HFFc6 (cell line): Measurements from ENCODE around the gene CISH. TPM values are rescaled to one million over a fixed set of nuclear protein-coding genes. Genes with fewer than 3 reads are reported as not detected.

Source experiments
- DNase-seq: peaks from one replicate; pipeline ENCODE4 v3.0.0-alpha.2; 2018
- H3K27ac Mint-ChIP-seq: 2 replicates; pipeline ENCODE4 v1.8.0; 2020; ENCODE audit warnings: mild to moderate bottlenecking, mixed read lengths
- H3K27me3 Mint-ChIP-seq: 2 replicates; pipeline ENCODE4 v1.8.0; 2021; ENCODE audit warnings: mild to moderate bottlenecking, moderate library complexity, mixed read lengths; ENCODE audit not compliant: insufficient read depth
- H3K36me3 Mint-ChIP-seq: 2 replicates; pipeline ENCODE4 v1.8.0; 2021; ENCODE audit warnings: low read depth, mixed read lengths
- H3K4me1 Mint-ChIP-seq: 2 replicates; pipeline ENCODE4 v1.8.0; 2020; ENCODE audit warnings: low read depth, mixed read lengths
- H3K4me3 Mint-ChIP-seq: 2 replicates; pipeline ENCODE4 v1.8.0; 2020; ENCODE audit warnings: mild to moderate bottlenecking, moderate library complexity, mixed read lengths
- H3K9me3 Mint-ChIP-seq: 2 replicates; pipeline ENCODE4 v1.8.0; 2020; ENCODE audit warnings: mild to moderate bottlenecking, mixed read lengths
- total RNA-seq, 6 experiments: library from RNA; stranded (reverse); fragmentation: NEBNext Ultra II Directional; extraction: Animal tissue kit (Norgen Biotek cat#: 25700); gene quantifications; 2 replicates in 1 of 6; 3 replicates in 5 of 6; pipeline ENCODE4 v1.2.3, GENCODE V29; 2021
- TF ChIP-seq, protein P1 (sequence below): fragments of 200-600 bp; sonication (generic); IDR thresholded peaks from 2 replicates; pipeline ENCODE4 v1.5.0; 2021; ENCODE audit warnings: antibody characterized with exemption, mild to moderate bottlenecking

The CISH gene
- total RNA-seq, 6 experiments from 2014 or later: 0.84 to 1.4 (median 0.95) TPM

DNA sequence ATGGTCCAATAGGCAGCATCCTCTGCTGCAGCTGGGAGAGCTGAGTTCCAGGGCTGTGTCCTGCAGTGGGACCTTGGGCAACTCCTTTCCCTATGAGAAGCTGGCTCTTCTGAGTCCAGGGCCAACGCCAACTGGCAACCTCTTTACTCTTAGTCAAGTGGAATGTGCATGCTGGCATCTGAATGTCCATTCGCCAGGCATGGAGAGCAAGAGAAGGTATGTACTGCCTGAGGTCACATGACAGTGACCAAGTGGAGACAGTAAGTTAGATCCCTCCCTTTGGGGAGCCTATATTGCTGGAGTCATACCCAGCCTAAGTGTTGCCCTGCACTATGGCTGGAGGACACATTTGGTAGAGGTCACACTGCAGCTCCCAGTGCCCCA lies 30.1 kb downstream of the CISH start:
- TF ChIP-seq, protein P1, sequence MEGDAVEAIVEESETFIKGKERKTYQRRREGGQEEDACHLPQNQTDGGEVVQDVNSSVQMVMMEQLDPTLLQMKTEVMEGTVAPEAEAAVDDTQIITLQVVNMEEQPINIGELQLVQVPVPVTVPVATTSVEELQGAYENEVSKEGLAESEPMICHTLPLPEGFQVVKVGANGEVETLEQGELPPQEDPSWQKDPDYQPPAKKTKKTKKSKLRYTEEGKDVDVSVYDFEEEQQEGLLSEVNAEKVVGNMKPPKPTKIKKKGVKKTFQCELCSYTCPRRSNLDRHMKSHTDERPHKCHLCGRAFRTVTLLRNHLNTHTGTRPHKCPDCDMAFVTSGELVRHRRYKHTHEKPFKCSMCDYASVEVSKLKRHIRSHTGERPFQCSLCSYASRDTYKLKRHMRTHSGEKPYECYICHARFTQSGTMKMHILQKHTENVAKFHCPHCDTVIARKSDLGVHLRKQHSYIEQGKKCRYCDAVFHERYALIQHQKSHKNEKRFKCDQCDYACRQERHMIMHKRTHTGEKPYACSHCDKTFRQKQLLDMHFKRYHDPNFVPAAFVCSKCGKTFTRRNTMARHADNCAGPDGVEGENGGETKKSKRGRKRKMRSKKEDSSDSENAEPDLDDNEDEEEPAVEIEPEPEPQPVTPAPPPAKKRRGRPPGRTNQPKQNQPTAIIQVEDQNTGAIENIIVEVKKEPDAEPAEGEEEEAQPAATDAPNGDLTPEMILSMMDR: no peak
- Mint-ChIP-seq H3K36me3 (no peaks in the 10 kb centered on the region; the same call in 1 of the 2 replicates), H3K27ac (no peak overlapping the region), H3K4me1 (no peaks in the 10 kb centered on the region), H3K27me3 (no peaks in the 10 kb centered on the region), H3K9me3 (no peaks in the 10 kb centered on the region), H3K4me3 (no peak overlapping the region)
- no peak for DNase-seq

- H3K9me3 Mint-ChIP-seq: no peaks in the 10 kb centered on the region
- TF ChIP-seq, protein P1: peak; percentile 49
- DNase-seq: no peak
- no peaks in the 10 kb centered on the region for H3K4me1 Mint-ChIP-seq
- no peaks in the 10 kb centered on the region; the same call in 1 of the 2 replicates for H3K36me3 Mint-ChIP-seq
- H3K4me3 Mint-ChIP-seq: no peak overlapping the region
- H3K27me3 Mint-ChIP-seq: no peaks in the 10 kb centered on the region
- no peak overlapping the region for H3K27ac Mint-ChIP-seq
These were observed 30.7 kb downstream of the CISH start for GRCh38 chr3:50580683-50581458.

- Mint-ChIP-seq H3K36me3 (no peaks in the 10 kb centered on the region), H3K27ac (no peak overlapping the region), H3K9me3 (no peaks in the 10 kb centered on the region), H3K4me3 (no peak overlapping the region), H3K27me3 (no peaks in the 10 kb centered on the region), H3K4me1 (no peaks in the 10 kb centered on the region)
- no peak for DNase-seq
- TF ChIP-seq, protein P1: no peak
These were observed 34.2 kb downstream of the CISH start for GRCh38 chr3:50577348-50577747.

GRCh38 chr3:50575372-50575771 lies 36.2 kb downstream of the CISH start:
- Mint-ChIP-seq H3K4me1 (peaks cover 8% of the 10 kb centered on the region), H3K27me3 (no peaks in the 10 kb centered on the region), H3K27ac (no peak overlapping the region), H3K4me3 (no peak overlapping the region), H3K9me3 (no peaks in the 10 kb centered on the region), H3K36me3 (no peaks in the 10 kb centered on the region)
- TF ChIP-seq, protein P1: no peak
- no peak for DNase-seq

- no peak overlapping the region for H3K27ac Mint-ChIP-seq
- peaks cover 12% of the 10 kb centered on the region for H3K4me1 Mint-ChIP-seq
- H3K4me3 Mint-ChIP-seq: no peak overlapping the region
- H3K36me3 Mint-ChIP-seq: no peaks in the 10 kb centered on the region
- no peaks in the 10 kb centered on the region for H3K9me3 Mint-ChIP-seq
- peaks cover under 1% of the 10 kb centered on the region; the same call in 1 of the 2 replicates for H3K27me3 Mint-ChIP-seq
- no peak for DNase-seq
- TF ChIP-seq, protein P1: no peak
These were observed 37.1 kb downstream of the CISH start for GRCh38 chr3:50574444-50574831.
